GM13976 (cell line): ENCODE data around the gene STRN4.

Experiments used
- DNase-seq: peaks from one replicate; pipeline ENCODE4 v3.0.0; 2012; ENCODE audit warnings: low spot score
- CTCF ChIP-seq: IDR thresholded peaks from 2 replicates; pipeline ENCODE4 v1.5.1; 2012; ENCODE audit warnings: borderline replicate concordance, mild to moderate bottlenecking; ENCODE audit not compliant: insufficient read depth; ENCODE audit errors: extremely low read depth, missing control alignments, control extremely low read depth
- in situ Hi-C: fragments of 300-500 bp; cut with MboI; formaldehyde crosslinking; loops from one replicate; pipeline ENCODE4 v1.12.0; 2022; ENCODE audit warnings: low sequenced_read_pairs, mixed read lengths, inconsistent platforms; ENCODE audit not compliant: unreplicated experiment

STRN4 gene

GRCh38 chr19:46787331-46788261 lies 41.3 kb upstream of the STRN4 start:
- DNase-seq: peak; percentile 54
- TF ChIP-seq CTCF: no peak
- in situ Hi-C loops: no loop called here

- TF ChIP-seq CTCF: no peak
- in situ Hi-C loops: no loop called here
- no peak for DNase-seq
Measured at GRCh38 chr19:46787040-46787330, 40.7 kb upstream of the STRN4 start.

GRCh38 chr19:46786236-46787039 lies 40.2 kb upstream of the STRN4 start:
- in situ Hi-C loops: no loop called here
- TF ChIP-seq CTCF: no peak
- peak; percentile 84 for DNase-seq

GRCh38 chr19:46785980-46786235 lies 39.7 kb upstream of the STRN4 start:
- TF ChIP-seq CTCF: no peak
- DNase-seq: no peak
- in situ Hi-C loops: no loop called here

- in situ Hi-C loops: no loop called here
- no peak for TF ChIP-seq CTCF
- no peak for DNase-seq
Measured at GRCh38 chr19:46785054-46785979, 39.1 kb upstream of the STRN4 start.
